ENCODE results near the gene PSMC3IP. TPM values are rescaled to one million over a fixed set of nuclear protein-coding genes. Genes with fewer than 3 reads are reported as not detected.

PSMC3IP gene
- total and polyA plus RNA-seq, 2 experiments from 2014 or later, result 1.9 to 3.7 TPM

Other genes starting within 250 kb of the PSMC3IP start
- 154 and 163 TPM in 2 replicates for gene STAT3, start 189.3 kb downstream of the PSMC3IP start, total RNA-seq
- gene STAT3, start 189.3 kb downstream of the PSMC3IP start, polyA plus RNA-seq, result 152 and 157 TPM in 2 replicates
- gene CAVIN1, start 154.5 kb downstream of the PSMC3IP start, total RNA-seq, result 69.9 and 85.8 TPM in 2 replicates
- gene CAVIN1, start 154.5 kb downstream of the PSMC3IP start, polyA plus RNA-seq, result 96.5 and 111 TPM in 2 replicates
- 58.3 and 71.4 TPM in 2 replicates for gene ATP6V0A1, start 118.9 kb downstream of the PSMC3IP start, total RNA-seq
- gene ATP6V0A1, start 118.9 kb downstream of the PSMC3IP start, polyA plus RNA-seq, result 63.4 and 65.2 TPM in 2 replicates
- 76.4 and 78.1 TPM in 2 replicates for gene NAGLU, start 41.5 kb downstream of the PSMC3IP start, total RNA-seq
- 121 and 152 TPM in 2 replicates for gene NAGLU, start 41.5 kb downstream of the PSMC3IP start, polyA plus RNA-seq
- gene HSD17B1, start 24.8 kb downstream of the PSMC3IP start, total RNA-seq, result 0.12 and 2.7 TPM in 2 replicates
- gene HSD17B1, start 24.8 kb downstream of the PSMC3IP start, polyA plus RNA-seq, result 4.8 and 6.6 TPM in 2 replicates
- gene COASY, start 15.6 kb downstream of the PSMC3IP start, total RNA-seq, result 27.7 and 33.9 TPM in 2 replicates
- 91.6 and 93.9 TPM in 2 replicates for gene COASY, start 15.6 kb downstream of the PSMC3IP start, polyA plus RNA-seq
- 29.7 and 34.0 TPM in 2 replicates for gene MLX, start 10.6 kb downstream of the PSMC3IP start, total RNA-seq
- 33.1 and 39.5 TPM in 2 replicates for gene MLX, start 10.6 kb downstream of the PSMC3IP start, polyA plus RNA-seq
- gene RETREG3, start 31.6 kb upstream of the PSMC3IP start, total RNA-seq, result 55.3 and 58.7 TPM in 2 replicates
- gene RETREG3, start 31.6 kb upstream of the PSMC3IP start, polyA plus RNA-seq, result 36.3 TPM in 2 replicates
- 28.7 and 33.7 TPM in 2 replicates for gene TUBG1, start 32.0 kb upstream of the PSMC3IP start, total RNA-seq
- 62.0 and 81.2 TPM in 2 replicates for gene TUBG1, start 32.0 kb upstream of the PSMC3IP start, polyA plus RNA-seq
- 13.1 and 16.0 TPM in 2 replicates for gene TUBG2, start 81.6 kb upstream of the PSMC3IP start, total RNA-seq
- gene TUBG2, start 81.6 kb upstream of the PSMC3IP start, polyA plus RNA-seq, result 46.3 and 58.7 TPM in 2 replicates
- 16.9 and 20.5 TPM in 2 replicates for gene PLEKHH3, start 99.3 kb upstream of the PSMC3IP start, total RNA-seq
- 30.9 and 33.7 TPM in 2 replicates for gene PLEKHH3, start 99.3 kb upstream of the PSMC3IP start, polyA plus RNA-seq
- gene CCR10, start 104.1 kb upstream of the PSMC3IP start, total RNA-seq, result 0.12 and 0.37 TPM in 2 replicates
- gene CCR10, start 104.1 kb upstream of the PSMC3IP start, polyA plus RNA-seq, result 4.6 and 5.0 TPM in 2 replicates
- gene CNTNAP1, start 104.8 kb upstream of the PSMC3IP start, total RNA-seq, result 3.6 and 4.4 TPM in 2 replicates
- gene CNTNAP1, start 104.8 kb upstream of the PSMC3IP start, polyA plus RNA-seq, result 2.0 and 2.6 TPM in 2 replicates
- 12.5 and 22.5 TPM in 2 replicates for gene EZH1, start 167.3 kb upstream of the PSMC3IP start, total RNA-seq
- gene EZH1, start 167.3 kb upstream of the PSMC3IP start, polyA plus RNA-seq, result 9.5 and 18.4 TPM in 2 replicates
- 8.7 and 13.1 TPM in 2 replicates for gene RAMP2, start 183.5 kb upstream of the PSMC3IP start, total RNA-seq
- 48.7 and 62.3 TPM in 2 replicates for gene RAMP2, start 183.5 kb upstream of the PSMC3IP start, polyA plus RNA-seq
- 89.9 and 107 TPM in 2 replicates for gene VPS25, start 195.7 kb upstream of the PSMC3IP start, total RNA-seq
- 121 and 125 TPM in 2 replicates for gene VPS25, start 195.7 kb upstream of the PSMC3IP start, polyA plus RNA-seq
- 1.0 and 1.5 TPM in 2 replicates for gene WNK4, start 202.9 kb upstream of the PSMC3IP start, total RNA-seq
- 1.7 and 2.2 TPM in 2 replicates for gene WNK4, start 202.9 kb upstream of the PSMC3IP start, polyA plus RNA-seq
- gene COA3, start 221.0 kb upstream of the PSMC3IP start, total RNA-seq, result 117 and 133 TPM in 2 replicates
- 219 and 252 TPM in 2 replicates for gene COA3, start 221.0 kb upstream of the PSMC3IP start, polyA plus RNA-seq
- gene CNTD1, start 221.1 kb upstream of the PSMC3IP start, total RNA-seq, result 0.08 and 1.2 TPM in 2 replicates
- gene CNTD1, start 221.1 kb upstream of the PSMC3IP start, polyA plus RNA-seq, result 1.5 and 2.4 TPM in 2 replicates
- gene BECN1, start 246.6 kb upstream of the PSMC3IP start, total RNA-seq, result 68.7 and 73.4 TPM in 2 replicates
- gene BECN1, start 246.6 kb upstream of the PSMC3IP start, polyA plus RNA-seq, result 70.4 and 75.2 TPM in 2 replicates

Data from hepatocyte (in vitro differentiated cells).